MCF 10A (cell line): Measurements from ENCODE around the gene PLEKHA6. TPM values are rescaled to one million over a fixed set of nuclear protein-coding genes. Genes with fewer than 3 reads are reported as not detected.

Source experiments
- BruUV-seq: library from RNA; stranded (reverse); fragments of 400-500 nt; replicated peaks from 2 replicates; lab custom pipeline; 2021; lab: Mats Ljungman, UMichigan
- CTCF ChIA-PET: fragments of 300-600 bp; sonication (Branson Sonifier 250); formaldehyde crosslinking; extraction: SDS; loops from one replicate; lab custom pipeline; 2021; ENCODE audit warnings: antibody characterized with exemption, inconsistent platforms; lab: Yijun Ruan, JAX
- POLR2A ChIA-PET: fragments of 300-600, 350-650 bp; sonication (Branson Sonifier 250); formaldehyde crosslinking; extraction: SDS; loops from one replicate; lab custom pipeline; 2020; ENCODE audit warnings: antibody characterized with exemption, inconsistent platforms; lab: Yijun Ruan, JAX
- DNase-seq: peaks from one replicate; pipeline ENCODE4 v3.0.0-alpha.2; 2018; ENCODE audit not compliant: unreplicated experiment
- H3K27ac Mint-ChIP-seq: one replicate; pipeline ENCODE4 v1.8.0; 2022; ENCODE audit warnings: mild to moderate bottlenecking, low read depth, mixed read lengths; ENCODE audit not compliant: unreplicated experiment
- H3K27me3 Mint-ChIP-seq: one replicate; pipeline ENCODE4 v1.8.0; 2022; ENCODE audit warnings: mixed read lengths; ENCODE audit not compliant: insufficient read depth, unreplicated experiment
- H3K36me3 Mint-ChIP-seq: one replicate; pipeline ENCODE4 v1.8.0; 2022; ENCODE audit warnings: mild to moderate bottlenecking, moderate library complexity, mixed read lengths; ENCODE audit not compliant: insufficient read depth, unreplicated experiment
- H3K4me1 Mint-ChIP-seq: one replicate; pipeline ENCODE4 v1.8.0; 2022; ENCODE audit warnings: mixed read lengths; ENCODE audit not compliant: insufficient read depth, unreplicated experiment
- H3K4me3 Mint-ChIP-seq: one replicate; pipeline ENCODE4 v1.8.0; 2022; ENCODE audit warnings: mild to moderate bottlenecking, moderate library complexity, mixed read lengths; ENCODE audit not compliant: unreplicated experiment
- H3K9me3 Mint-ChIP-seq: one replicate; pipeline ENCODE4 v1.8.0; 2022; ENCODE audit warnings: mixed read lengths; ENCODE audit not compliant: unreplicated experiment
- CTCF ChIP-seq: fragments of 200-600 bp; IDR thresholded peaks from one replicate; pipeline ENCODE4 v1.8.0; 2022; ENCODE audit warnings: antibody characterized with exemption, mild to moderate bottlenecking; ENCODE audit not compliant: unreplicated experiment
- intact Hi-C: fragments of 100-400 bp; cut with micrococcal nuclease; formaldehyde crosslinking; loops from 2 replicates; pipeline ENCODE4 v1.14.1; 2022
- total RNA-seq: library from RNA; stranded (reverse); gene quantifications from 2 replicates; pipeline ENCODE4 v1.2.3, GENCODE V29; 2022

The PLEKHA6 gene
- total RNA-seq, 1 experiment from 2014 or later, result 75.9 TPM

DNA sequence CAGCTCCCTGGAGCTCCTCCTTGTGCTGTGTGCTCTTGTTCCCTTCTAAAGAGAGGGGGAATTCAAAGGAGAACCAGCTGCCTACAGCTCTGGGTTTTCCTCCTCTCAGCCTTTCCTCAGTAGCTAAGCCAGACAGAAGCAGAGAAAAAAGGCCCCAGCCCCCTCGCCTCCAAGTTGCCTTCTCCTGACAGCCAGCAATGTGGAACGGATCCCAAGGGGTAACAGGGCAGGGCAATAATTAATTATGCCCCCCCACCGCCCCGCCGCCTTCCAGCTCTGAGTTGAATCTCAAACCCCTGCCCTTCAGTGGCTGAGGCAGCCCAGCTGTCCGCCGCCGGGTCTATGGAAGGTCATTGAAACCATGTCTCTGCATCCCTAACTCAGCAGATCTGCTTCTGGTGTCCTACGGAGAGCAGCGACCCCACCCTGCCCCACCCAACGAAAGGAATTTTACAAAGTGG lies 76.9 kb downstream of the PLEKHA6 start:
- intact Hi-C loops, result no loop called here
- Mint-ChIP-seq H3K27ac (peak overlapping the region; percentile 33), H3K4me1 (peaks cover 69% of the 10 kb centered on the region), H3K27me3 (no peaks in the 10 kb centered on the region), H3K36me3 (peaks cover 37% of the 10 kb centered on the region), H3K9me3 (no peaks in the 10 kb centered on the region), H3K4me3 (no peak overlapping the region)
- no peak for DNase-seq
- BruUV-seq, result no TSS peak
- POLR2A ChIA-PET, result interaction anchor here (0.6 to 9.5 kb wide), 8 partner anchors 11 to 223 kb away, joined by 3 to 214 read pairs (median 6); no protein-coding TSS in a partner anchor
- CTCF ChIA-PET, result interaction anchor here (0.6 to 9.5 kb wide), 15 partner anchors 11 to 120 kb away, joined by 3 to 87 read pairs (median 7); partner anchors contain the start of gene GOLT1A
- no peak for TF ChIP-seq CTCF

DNA sequence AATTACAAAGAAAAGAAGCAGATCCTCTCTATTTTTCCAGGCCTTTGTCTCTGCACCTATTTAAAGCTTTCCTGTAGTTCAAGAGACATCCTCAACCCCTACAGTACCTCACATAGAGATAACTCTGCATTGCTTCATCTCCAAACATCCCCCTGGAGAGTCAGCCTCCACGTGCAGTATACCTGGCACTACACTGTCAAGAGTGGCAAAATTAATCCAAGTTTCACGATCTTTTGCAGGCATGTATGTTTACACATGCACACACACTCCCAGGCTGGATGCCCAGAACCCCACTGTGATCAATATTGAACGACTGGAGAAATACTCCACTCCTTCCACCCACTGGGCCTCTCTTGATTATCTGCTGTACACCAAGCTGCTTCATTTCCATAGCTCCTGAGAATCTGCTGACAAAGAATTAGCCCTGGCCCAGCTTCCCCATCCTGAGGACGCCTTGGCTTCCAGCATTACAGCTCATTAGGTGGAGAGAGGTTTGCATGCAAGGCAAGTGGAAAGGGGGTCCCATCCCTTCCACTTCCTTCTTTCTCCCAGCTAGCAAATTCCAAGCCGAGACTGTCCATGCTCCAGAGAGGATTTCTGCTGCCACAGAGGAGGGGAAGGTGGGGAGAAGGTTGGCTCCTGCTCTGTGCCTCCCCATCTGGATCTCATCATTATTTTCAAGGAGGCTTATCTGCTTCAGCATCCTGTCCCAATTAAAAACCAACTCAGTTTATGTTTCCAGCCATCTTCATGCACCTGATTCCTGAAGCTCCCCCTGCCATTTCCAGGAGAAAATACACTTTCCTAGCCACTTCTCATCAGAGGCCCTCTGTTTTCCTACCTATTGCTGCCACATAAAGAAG lies 79.4 kb downstream of the PLEKHA6 start:
- Mint-ChIP-seq H3K4me1 (peaks cover 52% of the 10 kb centered on the region), H3K9me3 (no peaks in the 10 kb centered on the region), H3K27me3 (no peaks in the 10 kb centered on the region), H3K36me3 (peaks cover 32% of the 10 kb centered on the region), H3K27ac (no peak overlapping the region), H3K4me3 (no peak overlapping the region)
- ChIA-PET POLR2A (interaction anchor here (1.1 to 2.2 kb wide), 2 partner anchors 82 to 83 kb away, joined by 3 to 9 read pairs; no protein-coding TSS in a partner anchor), CTCF (interaction anchor here (0.6 to 9.5 kb wide), 7 partner anchors 9 to 981 kb away, joined by 3 to 62 read pairs (median 3); no protein-coding TSS in a partner anchor)
- intact Hi-C loops, result no loop called here
- DNase-seq, result no peak
- no TSS peak for BruUV-seq
- no peak for TF ChIP-seq CTCF

DNA sequence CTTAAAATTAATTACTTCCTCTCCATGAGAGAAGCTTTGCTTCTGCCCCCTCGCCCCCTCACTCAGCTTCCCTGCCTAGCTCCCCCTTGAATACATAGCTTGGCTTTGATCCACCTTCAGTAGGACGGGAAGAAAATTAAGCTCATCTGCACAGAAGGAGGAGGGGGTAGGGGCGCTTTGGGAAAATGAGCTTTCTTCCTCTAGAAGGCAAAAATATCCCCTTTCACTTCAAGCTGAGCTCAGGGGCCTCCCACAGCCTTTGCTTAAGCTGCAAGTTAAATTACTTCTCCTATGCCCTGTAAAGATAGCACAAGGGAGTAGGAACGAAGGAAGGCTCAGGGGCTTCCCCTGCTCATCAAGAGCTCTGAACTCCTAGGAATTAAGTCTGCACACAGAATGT lies 80.8 kb downstream of the PLEKHA6 start:
- no peak overlapping the region for H3K4me3 Mint-ChIP-seq
- CTCF ChIA-PET, result interaction anchor here (0.6 to 9.5 kb wide), 9 partner anchors 9 to 408 kb away, joined by 3 to 62 read pairs (median 3); no protein-coding TSS in a partner anchor
- intact Hi-C loops, result no loop called here
- H3K27ac Mint-ChIP-seq, result no peak overlapping the region
- no TSS peak for BruUV-seq
- peaks cover 45% of the 10 kb centered on the region for H3K4me1 Mint-ChIP-seq
- peaks cover 28% of the 10 kb centered on the region for H3K36me3 Mint-ChIP-seq
- DNase-seq, result no peak
- no peak for TF ChIP-seq CTCF
- POLR2A ChIA-PET, result interaction anchor here (0.6 to 1.4 kb wide), 5 partner anchors 9 to 76 kb away, joined by 3 to 6 read pairs (median 3); no protein-coding TSS in a partner anchor
- H3K27me3 Mint-ChIP-seq, result no peaks in the 10 kb centered on the region
- H3K9me3 Mint-ChIP-seq, result no peaks in the 10 kb centered on the region

- TF ChIP-seq CTCF, result no peak
- ChIA-PET POLR2A (interaction anchor here (0.5 to 1.4 kb wide), 7 partner anchors 8 to 392 kb away, joined by 3 to 6 read pairs (median 3); no protein-coding TSS in a partner anchor), CTCF (interaction anchor here (0.6 to 9.5 kb wide), 7 partner anchors 20 to 408 kb away, joined by 3 to 62 read pairs (median 5); no protein-coding TSS in a partner anchor)
- no peak overlapping the region for H3K4me3 Mint-ChIP-seq
- H3K36me3 Mint-ChIP-seq, result peaks cover 28% of the 10 kb centered on the region
- no peak for DNase-seq
- H3K27me3 Mint-ChIP-seq, result no peaks in the 10 kb centered on the region
- intact Hi-C loops, result no loop called here
- H3K27ac Mint-ChIP-seq, result peak overlapping the region; percentile 59
- no peaks in the 10 kb centered on the region for H3K9me3 Mint-ChIP-seq
- no TSS peak for BruUV-seq
- peaks cover 39% of the 10 kb centered on the region for H3K4me1 Mint-ChIP-seq
Observed at GRCh38 chr1:204278251-204278650, 81.5 kb downstream of the PLEKHA6 start.
